ENCODE measurements around the gene BLOC1S5.
"Not testable (repeated sequence)": the region's sequence is repeated elsewhere in the genome, so short reads cannot be mapped to it uniquely, and the experiment has no call there.

Gene BLOC1S5

GRCh38 chr6:8043221-8043620 is 21.0 kb downstream of the BLOC1S5 start:
- no peak for DNase-seq (ENCODE audit: low read depth in 2 of 2)

- DNase-seq (ENCODE audit: low read depth in 2 of 2), result no peak
Measured at GRCh38 chr6:8041913-8042583, 22.1 kb downstream of the BLOC1S5 start.

GRCh38 chr6:8034107-8034506 is 30.1 kb downstream of the BLOC1S5 start:
- DNase-seq (ENCODE audit: low read depth in 2 of 2), result not testable (repeated sequence)

- DNase-seq (ENCODE audit: low read depth in 2 of 2), result no peak
Measured at GRCh38 chr6:8030920-8031319, 33.3 kb downstream of the BLOC1S5 start.

GRCh38 chr6:8029243-8029870 is 34.8 kb downstream of the BLOC1S5 start:
- no peak for DNase-seq (ENCODE audit: low read depth in 2 of 2)

DNA sequence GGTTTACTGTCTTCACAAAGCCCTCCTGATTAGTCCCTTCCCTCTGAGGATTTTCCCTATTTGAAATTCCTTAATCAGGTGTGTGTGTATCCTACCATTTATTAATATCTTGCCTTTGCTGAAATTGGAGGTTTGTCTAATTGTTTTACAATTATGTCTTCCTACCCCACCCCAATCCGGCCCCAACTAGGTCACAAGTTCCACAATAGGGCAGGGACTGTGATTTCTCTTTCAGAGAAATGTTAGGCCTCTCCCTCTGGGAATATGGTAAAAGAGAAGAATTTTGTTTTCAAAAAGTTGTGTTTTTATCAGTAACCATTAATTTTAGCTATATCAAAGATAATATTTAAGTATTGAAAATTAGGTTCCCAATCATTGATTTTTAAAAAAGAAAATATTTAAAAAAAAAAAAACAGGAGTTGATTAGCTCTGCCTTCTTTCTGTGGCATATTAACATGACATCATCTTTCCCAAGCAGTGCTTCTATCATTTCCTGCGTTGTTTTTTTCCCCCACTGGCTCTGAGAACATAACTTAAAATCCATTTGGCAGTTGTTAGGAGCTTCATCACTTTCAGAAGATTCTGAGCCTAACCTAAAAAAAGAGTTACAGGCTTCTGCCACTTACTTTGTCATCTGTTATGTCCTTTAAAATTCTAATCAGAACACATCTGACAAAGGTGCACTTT is 36.1 kb downstream of the BLOC1S5 start:
- no peak for DNase-seq (ENCODE audit: low read depth in 2 of 2)

- no peak for DNase-seq (ENCODE audit: low read depth in 2 of 2)
Measured at GRCh38 chr6:8026800-8027199, 37.4 kb downstream of the BLOC1S5 start.

DNA sequence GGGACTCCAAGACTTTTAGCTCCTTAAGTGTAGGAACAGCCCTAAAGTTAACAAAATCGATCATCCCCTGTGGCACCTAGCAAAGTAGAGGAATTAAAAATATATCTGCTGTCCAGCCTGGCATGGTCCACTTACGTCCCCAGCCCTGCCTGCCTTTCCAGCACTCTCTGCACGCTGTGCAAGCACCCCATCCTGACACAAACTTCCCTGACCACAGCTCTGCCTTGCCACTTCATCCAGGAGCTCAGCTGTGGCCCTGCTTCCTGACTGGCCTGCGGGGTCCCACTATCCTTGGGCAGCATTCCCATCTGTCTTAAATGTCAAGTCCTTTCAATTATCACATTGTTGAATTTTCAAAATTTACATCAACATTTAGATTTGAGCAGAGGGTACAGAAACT is 39.0 kb downstream of the BLOC1S5 start:
- no peak for DNase-seq (ENCODE audit: low read depth in 2 of 2)

GRCh38 chr6:8023638-8024037 is 40.6 kb downstream of the BLOC1S5 start:
- no peak for DNase-seq (ENCODE audit: low read depth in 2 of 2)

DNA sequence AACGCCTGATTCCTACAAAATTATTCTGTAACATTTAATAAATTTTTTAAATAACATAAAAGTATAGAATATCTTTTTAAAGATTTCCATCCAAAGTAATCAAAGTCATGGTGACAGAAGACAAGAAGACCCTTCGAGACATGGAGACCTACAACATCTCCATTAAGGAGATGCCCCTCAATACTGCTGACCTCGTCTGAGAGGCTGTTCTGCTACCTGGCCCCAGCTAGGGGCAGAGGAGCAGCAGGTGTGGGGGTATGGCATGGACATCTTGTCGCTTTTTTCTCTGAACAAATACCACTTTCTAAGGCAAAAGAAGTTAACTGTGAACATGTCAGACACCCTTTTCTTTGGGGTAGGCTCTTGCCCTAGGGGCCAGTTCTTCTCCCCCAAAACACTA is 44.1 kb downstream of the BLOC1S5 start:
- no peak for DNase-seq (ENCODE audit: low read depth in 2 of 2)

DNA sequence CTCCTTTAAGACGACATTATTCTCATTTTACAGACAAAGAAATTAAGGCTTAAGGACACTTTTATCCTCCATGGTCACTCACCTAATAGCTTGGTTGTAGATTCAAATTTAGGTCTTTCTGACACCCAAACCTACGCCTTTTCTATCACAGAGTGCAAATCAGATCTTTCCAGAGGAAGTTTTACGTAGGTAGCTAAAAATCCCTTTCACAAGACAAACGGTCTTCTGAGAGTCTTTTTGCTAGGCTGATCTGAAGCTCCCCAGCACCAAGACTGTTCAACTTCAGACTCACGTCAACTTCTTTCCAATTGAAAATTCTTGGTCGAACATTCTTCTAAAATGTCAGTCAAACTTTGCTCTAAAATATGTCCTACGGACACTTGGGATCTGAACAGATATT is 46.5 kb downstream of the BLOC1S5 start:
- DNase-seq (ENCODE audit: low read depth in 2 of 2), result no peak

GRCh38 chr6:8017276-8017701 is 46.9 kb downstream of the BLOC1S5 start:
- DNase-seq (ENCODE audit: low read depth in 2 of 2), result no peak

- no peak for DNase-seq (ENCODE audit: low read depth in 2 of 2)
Measured at GRCh38 chr6:8014947-8015346, 49.2 kb downstream of the BLOC1S5 start.

DNA sequence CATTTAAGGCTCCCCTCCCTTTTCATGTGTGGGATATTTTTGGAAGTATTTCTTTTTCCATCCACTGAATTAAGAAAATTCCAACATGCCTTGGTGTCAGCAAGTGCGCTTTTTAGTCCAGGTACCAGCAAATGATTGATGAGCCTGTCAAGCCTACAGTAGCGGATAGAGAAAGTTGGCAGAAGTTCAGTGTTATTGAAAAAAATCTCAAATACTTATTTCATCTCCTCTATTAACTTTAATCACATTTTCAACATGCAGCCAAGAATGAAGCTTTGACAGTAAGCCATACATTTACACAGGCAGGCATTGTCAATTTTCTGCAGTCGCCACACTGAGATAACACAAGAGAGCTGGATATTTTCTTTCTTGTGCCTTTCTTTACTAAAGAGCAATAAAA is 50.4 kb downstream of the BLOC1S5 start:
- no peak for DNase-seq (ENCODE audit: low read depth in 2 of 2)

DNA sequence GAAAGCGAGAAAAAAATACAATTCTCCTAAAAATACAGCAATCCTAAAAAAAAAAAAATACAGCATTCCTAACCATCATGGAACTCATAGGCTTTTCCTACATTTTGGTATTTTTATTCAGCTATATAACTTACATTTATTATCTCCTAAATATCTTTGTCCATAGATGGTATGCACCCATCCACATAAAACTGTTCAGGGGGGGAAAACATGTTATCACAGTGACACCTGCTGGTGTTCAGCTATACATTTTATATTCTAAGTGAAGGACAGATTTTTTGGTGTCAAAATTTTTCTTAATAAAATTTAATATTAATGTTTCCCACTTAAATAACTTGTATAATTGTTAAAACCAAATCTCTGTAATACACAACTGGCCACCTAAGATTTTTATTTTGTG is 58.0 kb downstream of the BLOC1S5 start:
- DNase-seq (ENCODE audit: low read depth in 2 of 2), result no peak

GRCh38 chr6:8005136-8005535 is 59.1 kb downstream of the BLOC1S5 start:
- no peak for DNase-seq (ENCODE audit: low read depth in 2 of 2)

DNA sequence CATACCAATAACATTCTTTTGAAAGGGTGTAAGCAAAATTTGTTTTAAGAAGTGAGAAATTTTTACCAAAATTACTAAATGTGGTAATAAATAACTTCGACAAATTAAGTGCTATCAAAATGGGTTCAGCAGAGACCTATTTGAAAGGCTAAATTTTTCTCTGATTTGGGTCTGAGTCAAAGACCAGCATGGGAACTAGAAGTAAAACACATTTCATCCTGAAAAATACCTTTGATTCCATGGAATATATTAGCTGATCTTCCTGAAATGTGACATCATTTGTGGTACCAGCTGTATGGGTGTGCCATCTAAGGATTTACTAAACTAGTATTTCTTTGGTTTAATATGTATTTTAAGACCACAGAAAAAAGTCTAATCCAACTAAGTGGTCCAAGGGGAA is 63.6 kb downstream of the BLOC1S5 start:
- no peak for DNase-seq (ENCODE audit: low read depth in 2 of 2)

- DNase-seq (ENCODE audit: low read depth in 2 of 2), result no peak
Measured at GRCh38 chr6:8000188-8000596, 64.0 kb downstream of the BLOC1S5 start.

DNA sequence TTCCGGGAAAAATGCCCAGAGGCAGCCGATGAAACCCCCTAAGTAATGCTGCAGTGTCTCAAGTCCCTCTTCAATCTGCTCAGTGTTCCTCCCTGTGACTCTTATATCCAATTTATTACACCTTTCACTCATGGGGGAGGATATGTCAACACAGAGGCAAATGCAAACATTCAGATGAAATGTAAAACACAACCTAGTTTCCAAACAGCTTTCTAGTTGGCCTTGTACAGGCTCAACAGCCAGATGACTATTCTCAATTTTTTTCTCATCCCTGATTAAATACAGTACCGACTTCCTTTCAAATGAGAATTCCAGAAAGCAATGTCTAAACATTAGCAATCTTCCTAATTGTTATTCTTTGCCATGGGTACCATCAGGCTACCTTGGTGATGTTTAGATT is 65.0 kb downstream of the BLOC1S5 start:
- DNase-seq (ENCODE audit: low read depth in 2 of 2), result no peak

DNA sequence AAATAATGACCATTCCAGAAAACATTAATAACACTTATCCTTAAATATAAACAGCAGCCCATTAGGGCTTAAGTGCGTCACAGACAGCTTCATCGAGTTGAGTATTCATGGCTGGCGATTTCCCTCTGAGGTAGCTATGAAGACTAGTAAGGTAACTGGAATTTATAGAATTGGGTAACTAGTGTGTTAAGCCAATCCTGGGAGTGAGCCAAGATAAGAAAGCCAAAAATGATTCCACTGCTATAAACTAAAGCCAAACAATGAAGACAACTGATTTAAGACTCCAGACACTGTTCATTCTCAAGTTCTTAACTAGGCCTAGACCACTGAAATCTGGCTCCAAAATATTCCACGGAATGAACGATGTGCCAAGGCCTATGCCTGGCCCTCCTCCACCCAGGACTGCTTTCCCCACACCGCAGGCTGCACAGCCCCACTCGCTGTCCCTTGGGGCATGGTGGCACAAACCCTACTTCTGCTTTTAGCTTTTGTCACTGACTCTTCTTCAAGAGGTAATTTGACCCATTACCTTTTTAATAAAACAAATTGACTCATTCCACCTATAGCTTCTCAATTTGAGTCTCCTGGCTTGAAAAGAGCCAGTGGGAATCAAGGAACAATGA is 66.0 kb downstream of the BLOC1S5 start:
- DNase-seq (ENCODE audit: low read depth in 2 of 2), result no peak

DNA sequence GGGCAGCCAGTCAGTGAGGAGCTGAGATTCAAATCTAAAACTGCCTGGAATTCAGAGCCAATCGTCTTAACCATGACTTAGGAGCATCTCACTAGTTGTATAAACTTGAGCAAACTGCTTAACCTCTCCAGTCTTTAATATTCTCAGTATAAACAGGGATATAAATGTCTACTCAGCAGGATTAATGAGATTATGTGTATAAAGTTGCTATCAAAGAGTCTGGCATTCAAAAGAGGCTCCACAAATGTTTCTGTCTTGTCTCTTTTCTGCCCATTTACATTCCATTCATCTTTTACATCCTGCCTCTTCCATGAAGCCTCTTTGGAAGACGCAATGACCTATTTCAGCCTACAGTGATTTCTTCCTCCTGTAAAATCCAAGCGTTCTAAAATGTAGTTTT is 66.9 kb downstream of the BLOC1S5 start:
- DNase-seq (ENCODE audit: low read depth in 2 of 2), result no peak

DNA sequence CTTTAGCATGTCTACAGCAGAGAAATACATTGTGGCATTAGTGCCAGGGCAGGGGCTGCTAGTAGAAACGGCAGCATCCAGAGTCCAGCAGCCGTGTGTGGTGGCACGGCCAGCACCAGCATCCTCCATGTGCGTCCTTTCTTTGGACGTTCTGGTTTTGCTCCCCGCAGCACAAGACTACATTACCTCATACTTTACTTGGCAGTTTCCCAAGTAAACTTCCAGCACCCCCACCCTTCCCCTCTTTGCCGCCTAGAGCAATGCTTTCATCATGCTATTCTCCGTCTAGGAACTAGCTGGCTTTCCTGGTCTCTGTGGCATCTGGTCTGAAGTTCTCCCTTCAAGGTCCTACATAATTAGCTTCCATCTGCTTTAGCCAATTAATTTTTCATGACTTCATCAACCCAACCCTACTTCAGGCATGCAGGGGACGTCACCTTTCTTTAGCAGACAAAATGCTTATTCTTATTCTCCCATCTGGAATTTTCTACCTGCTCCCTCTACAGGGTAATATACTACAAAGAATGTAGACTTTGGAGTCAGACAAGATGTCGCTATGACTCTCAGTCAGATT is 67.6 kb downstream of the BLOC1S5 start:
- DNase-seq (ENCODE audit: low read depth in 2 of 2), result no peak

All from stimulated activated CD4-positive, alpha-beta T cell treated with anti-CD3 and anti-CD28 coated beads, Interleukin-1b, Interleukin-23, amount 100 ng/mL, for 4 hours (primary cell).